Activated naive CD4-positive, alpha-beta T cell treated with anti-CD3 and anti-CD28 coated beads, Interleukin-2, amount 50 U/mL, for 16 hours (primary cell): Measurements from ENCODE around the gene NABP2.
"Not testable (repeated sequence)": the region's sequence is repeated elsewhere in the genome, so short reads cannot be mapped to it uniquely, and the experiment has no call there.

Experiments
- DNase-seq: peaks from one replicate; pipeline ENCODE4 v3.0.0-alpha.2; 2020

NABP2 gene

GRCh38 chr12:56248711-56249110, 24.6 kb downstream of the NABP2 start:
- DNase-seq: no peak

GRCh38 chr12:56252649-56253048, 28.5 kb downstream of the NABP2 start:
- DNase-seq: no peak

DNA sequence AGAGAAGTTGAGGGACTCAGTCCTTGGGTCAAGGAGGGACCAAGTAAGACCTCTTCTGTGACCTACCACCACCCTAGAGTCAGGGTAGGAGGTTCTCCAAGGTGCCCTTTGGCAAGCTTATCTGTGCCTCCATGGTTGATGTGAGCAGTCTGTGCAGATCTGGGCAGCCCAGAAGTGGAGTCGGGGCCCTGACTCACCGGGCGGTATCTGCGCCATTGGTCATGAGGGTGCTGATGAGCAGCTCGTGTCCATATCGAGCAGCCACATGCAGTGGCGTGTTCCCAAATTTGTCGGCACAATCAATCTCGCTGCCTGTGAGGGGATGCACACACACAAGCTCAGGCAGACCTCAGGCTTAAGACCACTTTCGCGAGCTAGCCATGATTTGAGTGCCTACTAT, 28.9 kb downstream of the NABP2 start:
- no peak for DNase-seq

GRCh38 chr12:56255671-56256070, 31.5 kb downstream of the NABP2 start:
- no peak for DNase-seq

- no peak for DNase-seq
Measured at GRCh38 chr12:56256326-56256960, 32.3 kb downstream of the NABP2 start.

DNA sequence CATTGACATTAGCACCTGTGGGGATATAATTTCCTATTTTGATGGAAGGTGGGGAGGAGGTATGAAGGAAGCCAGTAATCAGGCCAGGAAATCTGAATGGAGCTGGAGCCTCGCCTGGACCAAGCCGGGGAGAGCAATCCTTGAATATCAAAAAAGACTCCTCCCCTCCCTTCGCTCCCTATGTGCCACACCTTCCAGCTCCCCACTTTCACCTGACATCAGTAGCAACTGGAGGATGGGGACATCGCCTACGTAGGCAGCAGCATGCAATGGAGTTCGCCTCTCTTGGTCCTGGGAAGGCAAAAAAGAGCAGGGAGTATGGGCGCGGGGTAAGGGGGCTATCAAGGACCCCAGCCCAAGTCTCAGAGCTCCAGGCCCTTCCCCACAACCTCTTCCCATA, 32.9 kb downstream of the NABP2 start:
- DNase-seq: no peak

- no peak for DNase-seq
Measured at GRCh38 chr12:56257491-56258067, 33.4 kb downstream of the NABP2 start.

DNA sequence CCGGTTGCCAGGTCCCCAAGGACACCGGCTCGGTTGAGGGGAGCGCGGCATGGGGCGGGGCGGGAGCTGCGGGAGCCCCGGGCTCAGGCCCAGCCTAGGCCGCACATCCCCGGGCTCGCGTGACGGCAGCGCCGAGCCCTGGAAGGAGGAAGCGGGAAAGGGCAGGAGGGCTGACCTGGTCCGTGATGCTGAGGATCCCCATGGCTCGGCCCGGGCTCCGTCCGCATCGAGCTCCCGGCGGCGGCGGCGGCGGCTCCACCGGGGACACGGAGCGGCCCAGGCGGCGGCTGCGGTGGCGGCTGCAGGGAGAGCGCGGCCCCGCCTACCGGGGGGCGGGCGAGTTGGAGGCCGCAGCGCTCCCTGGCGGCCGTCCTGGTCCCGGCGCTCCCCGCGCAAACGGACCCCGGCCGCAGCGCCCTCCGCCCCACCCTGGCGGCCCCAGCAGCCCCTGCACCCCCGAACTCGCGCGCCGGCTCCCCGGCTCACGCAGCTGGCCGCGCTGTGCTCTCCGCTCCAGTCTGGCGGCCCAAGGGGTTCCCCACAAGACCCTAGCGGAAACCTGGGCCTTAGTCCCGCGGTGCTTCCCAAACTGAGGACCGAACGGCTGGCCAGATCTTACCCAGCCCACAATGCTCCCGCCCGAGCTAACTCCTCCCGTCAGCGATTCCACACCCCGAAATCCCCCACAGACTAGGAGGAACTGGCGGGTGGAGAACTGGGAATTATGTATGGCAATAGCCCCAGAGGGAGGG, 34.1 kb downstream of the NABP2 start, which contains the start of gene ANKRD52:
TSS of gene ANKRD52 (minus strand) at position 317 of the 752 bp plus-strand sequence. CDS start at position 202, 115 bp downstream.
- peak; percentile 85 for DNase-seq

DNA sequence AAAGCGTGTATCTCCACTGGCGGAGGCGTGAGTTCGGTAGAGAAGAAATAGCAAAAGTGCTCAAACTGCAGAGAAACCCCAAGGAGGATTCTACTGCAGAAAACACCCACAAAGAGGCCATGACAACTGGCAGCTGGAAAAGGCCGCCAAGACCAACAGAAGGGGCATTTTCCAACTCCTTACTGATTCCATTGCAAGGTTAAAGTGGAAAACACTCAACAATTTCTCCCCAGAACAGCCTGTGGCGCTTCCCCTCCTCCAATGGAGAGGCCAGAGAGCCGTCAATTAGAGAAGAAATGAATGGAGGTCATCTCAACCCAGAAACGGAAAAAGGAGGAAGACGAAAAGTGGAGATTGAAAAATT, 34.7 kb downstream of the NABP2 start:
- DNase-seq: no peak

DNA sequence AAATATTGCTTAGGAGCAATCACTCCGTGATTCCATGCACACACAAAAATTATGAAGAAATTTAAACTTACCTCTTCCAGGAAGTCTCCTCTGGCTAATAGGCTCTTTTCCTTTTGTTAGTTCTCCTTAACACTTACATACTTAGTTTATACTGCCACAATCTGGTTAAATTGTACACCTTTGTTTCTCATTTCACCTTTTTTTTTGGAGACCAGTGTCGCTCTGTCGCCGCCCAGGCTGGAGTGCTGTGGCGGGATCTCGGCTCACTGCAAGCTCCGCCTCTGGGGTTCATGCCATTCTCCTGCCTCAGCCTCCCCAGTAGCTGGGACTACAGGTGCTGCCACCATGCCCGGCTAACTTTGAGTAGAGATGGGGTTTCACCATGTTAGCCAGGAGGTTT, 36.2 kb downstream of the NABP2 start:
- DNase-seq: no peak

DNA sequence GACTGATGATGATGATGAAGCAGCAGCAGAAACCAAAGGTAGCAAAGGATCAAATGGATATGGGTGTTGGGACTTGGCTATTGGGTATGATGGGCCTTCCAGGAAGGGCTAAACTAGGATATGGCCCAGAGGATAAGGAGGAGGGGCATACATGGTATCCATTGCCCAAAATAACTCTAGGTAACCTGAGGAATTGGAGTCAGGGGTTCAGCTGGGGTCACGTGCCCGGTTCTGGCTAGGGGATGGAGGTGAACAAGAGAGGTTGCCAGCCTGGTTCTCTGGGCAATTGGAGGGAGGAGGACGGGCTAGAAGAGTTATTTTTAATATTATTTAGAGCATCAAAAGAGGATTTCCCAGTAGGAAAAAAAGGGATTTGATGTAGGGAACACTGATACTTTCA, 36.8 kb downstream of the NABP2 start:
- DNase-seq: no peak

DNA sequence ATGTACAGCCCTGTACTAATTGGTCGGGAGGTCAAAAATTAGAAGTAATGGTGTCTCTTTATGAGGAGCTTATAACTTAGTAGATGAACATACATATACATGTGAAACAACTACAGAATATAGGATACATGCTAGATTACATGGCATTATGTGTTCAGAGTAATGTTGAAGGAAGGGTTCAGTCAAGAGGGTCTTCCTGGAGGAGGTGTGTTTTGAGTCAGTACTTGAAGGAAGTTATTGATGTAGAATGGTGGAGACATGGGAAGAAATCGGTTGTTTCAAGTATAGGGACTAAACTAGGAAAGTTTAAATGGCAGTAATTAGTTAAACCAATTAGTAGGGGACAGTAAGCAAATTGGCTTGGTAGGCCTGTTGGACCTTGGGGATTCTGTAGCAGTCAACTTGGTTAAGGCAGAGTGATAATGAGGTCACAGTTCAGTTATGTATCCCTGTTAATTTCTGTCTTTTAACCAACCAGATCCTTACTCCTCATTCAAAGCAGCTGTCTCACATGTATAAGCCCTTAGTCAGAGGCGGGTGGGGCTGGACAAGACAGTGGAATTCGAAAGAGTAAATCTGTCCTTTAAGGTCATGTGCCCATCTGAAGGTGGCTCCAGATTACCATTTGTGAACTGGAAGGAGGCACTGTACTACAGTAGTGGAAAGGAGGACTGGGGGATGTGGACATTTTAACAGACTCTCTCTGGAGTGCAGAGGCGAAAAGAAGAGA, 37.5 kb downstream of the NABP2 start:
- no peak for DNase-seq

- DNase-seq: not testable (repeated sequence)
Measured at GRCh38 chr12:56262955-56263354, 38.8 kb downstream of the NABP2 start.

- not testable (repeated sequence) for DNase-seq
Measured at GRCh38 chr12:56266068-56266692, 42.0 kb downstream of the NABP2 start.

DNA sequence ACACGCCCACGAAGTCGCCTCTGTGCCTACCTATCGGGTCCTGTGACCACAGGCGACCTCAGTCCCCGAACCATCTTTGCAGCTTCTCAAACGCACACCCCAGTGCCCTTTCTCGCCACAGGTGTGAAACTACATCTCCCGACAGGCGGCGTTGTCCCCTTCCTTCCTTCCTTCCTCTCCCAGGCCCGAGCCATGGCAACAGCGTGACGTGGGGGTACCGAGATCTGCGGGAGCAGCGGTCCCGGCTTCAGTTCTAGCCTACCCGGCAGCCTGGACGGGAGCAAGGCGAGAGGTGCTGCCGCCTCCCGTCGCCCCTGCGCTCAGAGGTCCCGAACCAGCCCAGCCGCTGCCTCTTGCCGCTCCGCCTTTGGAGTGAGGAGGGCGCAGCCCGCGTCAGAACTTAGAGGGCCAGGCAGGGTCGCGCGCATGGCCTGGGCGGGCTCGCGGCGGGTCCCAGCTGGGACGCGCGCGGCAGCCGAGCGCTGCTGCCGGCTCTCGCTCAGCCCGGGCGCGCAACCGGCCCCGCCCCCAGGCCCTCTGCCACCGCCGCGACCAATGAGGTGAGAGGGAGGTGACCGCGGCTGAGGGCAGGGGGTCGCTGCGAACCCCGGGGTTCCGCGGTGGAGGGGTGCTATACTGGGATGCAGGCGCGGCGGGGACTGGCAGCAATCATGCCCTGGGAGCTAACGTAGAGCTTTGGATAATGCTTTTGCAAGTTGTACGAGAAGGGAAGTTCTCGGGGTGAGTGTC, 42.7 kb downstream of the NABP2 start, which contains the start of gene COQ10A:
TSS of gene COQ10A (plus strand) at position 250 of the 750 bp plus-strand sequence. CDS start at position 427, 177 bp downstream.
- DNase-seq: peak; percentile 85

DNA sequence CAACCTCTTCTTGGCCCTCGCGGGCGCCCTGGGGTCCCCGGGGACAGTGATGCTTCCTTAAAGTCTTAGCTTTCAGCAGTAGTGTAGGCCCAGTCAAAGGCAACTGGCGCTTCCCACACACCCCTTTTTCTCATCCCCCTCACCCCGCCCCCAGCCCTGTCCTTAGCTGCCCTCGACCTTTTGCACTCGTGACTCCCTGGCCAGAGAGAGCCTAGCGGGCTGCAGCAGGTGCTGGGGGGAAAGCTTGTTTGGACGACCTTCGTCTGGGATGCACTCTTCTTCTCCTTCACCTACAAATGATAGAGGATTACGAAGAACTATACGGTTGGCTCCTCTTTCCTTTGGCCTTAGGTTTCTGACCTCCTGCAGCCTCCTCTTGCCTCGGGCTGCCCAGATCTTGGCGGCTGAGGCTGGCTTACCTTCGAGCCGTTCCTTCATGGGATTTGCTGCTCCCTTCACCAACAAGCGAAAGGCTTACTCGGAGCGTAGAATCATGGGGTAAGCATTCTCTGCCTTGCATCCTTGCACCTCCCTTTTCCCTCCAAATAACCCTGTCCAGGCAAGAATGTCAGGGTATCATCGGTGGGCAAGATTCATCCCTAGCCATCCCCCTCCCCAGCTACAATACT, 43.4 kb downstream of the NABP2 start:
- DNase-seq: no peak

GRCh38 chr12:56271031-56271430, 46.9 kb downstream of the NABP2 start:
- no peak for DNase-seq

DNA sequence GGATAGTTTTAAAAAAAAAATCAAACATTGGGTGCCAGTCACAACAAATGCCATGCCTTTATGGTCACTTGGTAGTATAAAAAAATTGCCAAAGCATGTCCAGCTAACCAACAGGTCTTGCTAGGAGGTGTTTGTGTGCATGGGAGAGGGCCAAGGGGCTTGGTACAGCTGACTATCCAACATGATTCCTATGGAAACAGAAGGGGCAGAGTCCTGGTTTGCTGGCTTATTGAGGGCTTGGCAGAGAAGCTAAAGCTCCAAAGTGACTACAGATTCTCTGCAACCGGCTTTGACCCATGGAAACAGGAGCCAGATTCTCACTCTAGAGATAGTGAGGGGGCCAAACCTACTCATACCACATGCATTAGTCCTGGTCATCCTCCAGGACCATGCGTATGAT, 48.3 kb downstream of the NABP2 start:
- not testable (repeated sequence) for DNase-seq

DNA sequence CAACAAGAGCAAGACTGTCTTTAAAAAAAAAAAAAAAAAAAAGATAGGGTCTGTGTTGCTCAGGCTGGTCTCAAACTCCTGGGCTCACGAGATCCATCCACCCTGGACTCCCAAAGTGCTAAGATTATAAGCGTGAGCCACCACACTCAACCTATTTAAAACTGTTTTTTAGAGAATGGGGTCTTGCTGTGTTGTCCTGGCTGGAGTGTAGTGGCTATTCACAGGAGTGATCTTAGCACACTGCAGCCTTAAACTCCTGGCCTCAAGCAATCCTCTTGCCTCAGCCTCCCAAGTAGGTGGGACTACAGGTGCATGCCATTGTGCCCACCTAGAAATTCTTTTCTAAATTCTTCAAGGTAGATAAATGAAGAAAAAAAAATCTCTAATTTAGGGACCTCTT, 50.2 kb downstream of the NABP2 start:
- no peak for DNase-seq

DNA sequence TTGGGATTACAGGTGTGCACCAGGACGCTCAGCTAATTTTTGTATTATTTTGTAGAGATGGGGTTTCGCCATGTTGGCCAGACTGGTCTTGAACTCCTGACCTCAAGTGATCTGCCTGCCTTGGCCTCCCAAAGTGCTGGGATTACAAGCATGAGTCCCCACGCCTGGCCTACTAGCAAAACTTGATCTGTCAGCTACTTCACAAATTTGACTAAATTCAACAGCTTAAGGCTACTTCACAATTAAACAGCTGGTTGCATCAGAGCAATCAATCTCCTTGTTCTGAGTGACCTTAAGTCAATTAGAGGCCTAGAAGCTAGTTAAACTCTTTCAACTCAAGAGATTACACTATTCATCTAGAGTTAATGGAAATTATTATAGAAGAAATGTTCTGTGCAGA, 54.8 kb downstream of the NABP2 start:
- DNase-seq: no peak
